SK-N-MC (cell line): Measurements from ENCODE around the gene CCDC110.

Experiments
- DNase-seq: peaks from one replicate; pipeline ENCODE4 v3.0.0-alpha.2; 2011; ENCODE audit warnings: low read depth, low spot score
- H3K27ac ChIP-seq: fragments of 200-600 bp; sonication (generic); 2 replicates; pipeline ENCODE4 v1.5.1; 2016; ENCODE audit warnings: mixed run types
- H3K36me3 ChIP-seq: fragments of 200-600 bp; sonication (generic); 2 replicates; pipeline ENCODE4 v1.6.1; 2017; ENCODE audit warnings: antibody characterized with exemption, low read length, mixed read lengths; ENCODE audit not compliant: insufficient read depth
- H3K4me3 ChIP-seq: fragments of 200-600 bp; sonication (generic); 2 replicates; pipeline ENCODE4 v1.5.1; 2016
- H3K9ac ChIP-seq: fragments of 200-600 bp; sonication (generic); 2 replicates; pipeline ENCODE4 v1.8.0; 2017; ENCODE audit warnings: mixed run types, mixed read lengths; ENCODE audit not compliant: insufficient read length
- H3K9me3 ChIP-seq: fragments of 200-600 bp; sonication (generic); 2 replicates; pipeline ENCODE4 v1.6.1; 2017; ENCODE audit warnings: low read depth, mild to moderate bottlenecking, antibody characterized with exemption, low read length, moderate library complexity, mixed read lengths
- EZH2 ChIP-seq: fragments of 200-600 bp; sonication (generic); IDR thresholded peaks from one replicate; pipeline ENCODE4 v1.6.1; 2017; ENCODE audit warnings: antibody characterized with exemption
- FOXP2 ChIP-seq: optimal IDR thresholded peaks from 2 replicates; pipeline ENCODE3; 2011; ENCODE audit warnings: mild to moderate bottlenecking, moderate library complexity; ENCODE audit not compliant: insufficient read depth; ENCODE audit errors: extremely low read length, control extremely low read depth
- POLR2AphosphoS5 ChIP-seq: IDR thresholded peaks from 2 replicates; pipeline ENCODE4 v1.6.1; 2012; ENCODE audit warnings: mild to moderate bottlenecking, low read depth, low read length, borderline replicate concordance

CCDC110 gene

DNA sequence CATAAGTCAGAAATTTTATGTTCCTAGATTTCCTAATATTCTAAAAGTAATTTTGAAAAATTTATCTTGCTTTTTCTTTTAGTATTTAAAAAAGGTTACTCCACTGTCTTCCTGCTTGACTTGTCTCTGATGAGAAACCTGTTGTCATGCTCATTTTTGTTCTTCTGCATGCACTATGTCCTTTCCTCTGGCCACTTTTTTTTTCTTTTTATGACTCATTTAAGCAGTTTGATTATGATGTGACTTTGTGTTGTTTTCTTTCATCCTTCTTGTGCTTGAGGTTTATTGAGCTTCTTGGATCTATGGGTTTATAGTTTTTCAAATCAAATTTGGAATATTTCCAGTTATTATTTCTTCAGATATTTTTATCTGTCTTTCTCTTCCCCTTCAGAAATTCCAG, 33.7 kb downstream of the CCDC110 start:
- DNase-seq, result no peak
- TF ChIP-seq POLR2AphosphoS5 (no peak), FOXP2 (no peak), EZH2 (no peak)
- Histone ChIP-seq H3K9me3 (no peaks in the 10 kb centered on the region), H3K4me3 (no peak overlapping the region), H3K36me3 (no peaks in the 10 kb centered on the region), H3K9ac (no peak overlapping the region), H3K27ac (no peak overlapping the region)

DNA sequence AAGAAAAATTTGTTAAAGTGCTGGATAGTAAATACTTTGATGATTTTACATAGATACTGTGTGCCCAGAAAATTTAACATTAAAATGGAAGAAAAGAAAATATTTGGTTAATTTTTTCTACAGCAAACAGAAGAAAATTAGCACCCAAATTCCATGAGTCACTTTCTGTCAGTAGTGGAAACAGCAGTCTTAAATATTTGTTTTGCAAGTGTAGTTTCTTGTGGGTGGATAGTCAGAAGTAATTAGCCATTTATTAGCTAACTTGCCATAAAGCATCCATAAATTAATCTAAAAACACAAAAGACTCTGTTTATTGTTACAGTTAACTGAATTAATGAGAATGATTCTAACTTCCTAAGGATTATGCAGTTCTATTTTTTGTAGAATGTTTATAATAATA, 36.1 kb downstream of the CCDC110 start:
- H3K36me3 ChIP-seq, result no peaks in the 10 kb centered on the region
- DNase-seq, result no peak
- TF ChIP-seq POLR2AphosphoS5 (no peak), EZH2 (no peak), FOXP2 (no peak)
- H3K9me3 ChIP-seq, result no peaks in the 10 kb centered on the region
- no peak overlapping the region for H3K9ac ChIP-seq
- peak overlapping the region; percentile 49; the same call in 1 of the 2 replicates for H3K4me3 ChIP-seq
- H3K27ac ChIP-seq, result peak overlapping the region; percentile 61

DNA sequence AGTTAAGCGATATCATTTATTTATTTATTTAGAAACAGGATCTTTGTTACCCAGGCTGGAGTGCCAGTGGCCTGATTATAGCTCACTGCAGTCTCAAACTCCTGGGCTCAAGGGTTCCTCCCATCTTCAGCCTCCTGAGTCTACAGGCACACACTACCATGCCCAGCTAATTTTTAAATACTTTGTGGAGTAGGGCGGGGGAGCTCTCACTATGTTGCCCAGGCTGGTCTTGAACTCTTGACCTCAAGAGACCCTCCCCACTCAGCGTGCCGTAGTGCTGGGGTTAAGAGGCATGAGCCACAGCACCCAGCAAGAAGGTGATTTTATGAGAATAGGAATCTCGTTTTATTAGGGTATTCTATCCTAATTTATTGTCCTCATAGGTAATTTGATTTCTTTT, 41.9 kb downstream of the CCDC110 start:
- TF ChIP-seq POLR2AphosphoS5 (no peak), EZH2 (no peak)
- no peak for DNase-seq
- H3K9me3 ChIP-seq, result no peaks in the 10 kb centered on the region

DNA sequence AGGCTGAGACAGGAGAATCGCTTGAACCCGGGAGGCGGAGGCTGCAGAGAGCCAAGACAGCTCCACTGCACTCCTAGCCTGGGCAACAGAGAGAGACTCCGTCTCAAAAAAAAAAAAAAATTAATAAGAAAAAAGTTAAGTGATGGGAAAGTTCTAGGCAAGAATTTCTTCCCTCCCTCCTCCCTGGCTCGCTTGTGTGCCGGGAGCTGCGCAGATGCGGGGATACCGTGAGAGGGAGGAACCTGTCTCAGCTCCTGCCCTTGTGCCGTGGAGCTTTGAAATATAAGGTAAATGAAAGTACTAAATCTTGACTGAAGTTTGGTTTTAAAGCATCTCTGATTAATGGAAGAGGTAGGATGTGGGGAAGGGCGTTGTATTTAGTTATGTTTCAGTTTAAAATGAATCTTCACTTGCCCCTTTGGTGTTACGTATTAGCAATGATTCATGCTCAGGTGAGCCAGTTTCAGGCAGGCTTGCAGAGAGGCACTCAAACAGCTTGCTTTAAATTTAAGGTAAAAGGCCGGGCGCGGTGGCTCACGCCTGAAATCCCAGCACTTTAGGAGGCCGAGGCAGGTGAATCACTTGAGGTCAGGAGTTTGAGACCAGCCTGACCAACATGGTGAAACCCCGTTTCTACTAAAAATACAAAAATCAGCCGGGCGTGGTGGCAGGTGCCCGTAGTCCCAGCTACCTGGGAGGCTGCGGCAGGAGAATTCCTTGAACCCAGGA, 44.4 kb downstream of the CCDC110 start:
- Histone ChIP-seq H3K9me3 (no peaks in the 10 kb centered on the region), H3K9ac (no peak overlapping the region), H3K4me3 (no peak overlapping the region), H3K27ac (no peak overlapping the region), H3K36me3 (peaks cover 2% of the 10 kb centered on the region)
- no peak for DNase-seq
- TF ChIP-seq EZH2, result no peak
- no peak for TF ChIP-seq FOXP2
- no peak for TF ChIP-seq POLR2AphosphoS5

More for the DNA sequence above, 41.9 kb downstream of the CCDC110 start:
- Histone ChIP-seq H3K27ac (no peak overlapping the region), H3K4me3 (no peak overlapping the region), H3K9ac (no peak overlapping the region), H3K36me3 (no peaks in the 10 kb centered on the region)

DNA sequence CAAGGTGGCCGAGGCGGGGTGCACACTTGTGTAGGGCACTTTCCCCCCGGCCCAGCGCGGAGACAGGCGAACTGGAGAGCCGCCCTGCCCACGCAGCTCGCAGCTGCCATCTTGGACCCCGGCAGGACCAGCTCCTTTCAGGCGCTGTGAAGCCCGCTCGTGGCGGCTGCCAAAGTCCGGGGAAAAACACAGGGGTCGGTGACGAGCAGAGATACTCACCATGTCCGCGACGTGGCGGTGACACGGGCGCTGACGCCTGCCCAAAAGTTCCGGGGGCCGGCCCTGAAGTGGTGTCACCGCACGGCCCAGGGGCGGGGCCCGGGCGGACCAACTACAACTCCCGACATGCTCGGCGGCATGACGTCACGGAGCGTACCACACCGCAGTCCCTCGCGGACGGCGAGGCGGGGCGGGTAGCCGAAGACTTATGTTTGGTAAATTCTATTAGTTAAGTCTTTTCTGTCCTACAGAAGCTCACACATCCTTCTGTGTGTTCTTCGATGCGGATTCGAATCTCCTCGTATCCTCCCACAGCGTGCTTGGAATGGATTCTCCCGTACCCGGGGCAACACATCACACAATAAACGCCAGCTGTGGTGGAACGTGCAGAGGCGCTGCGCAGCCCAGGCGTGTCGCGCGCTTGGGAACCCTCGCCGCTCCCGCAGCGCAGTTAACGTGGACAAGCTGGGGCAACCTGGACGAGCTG, 45.7 kb downstream of the CCDC110 start, which contains the start of gene UFSP2:
UFSP2 (minus strand) TSS at position 318 of the 706 bp plus-strand sequence; CDS start at position 222, 96 bp downstream.
- Histone ChIP-seq H3K27ac (peak within 1 kb of the TSS; percentile 97), H3K9ac (peak within 1 kb of the TSS; percentile 98), H3K9me3 (no peaks in the 10 kb centered on the region), H3K4me3 (peak within 1 kb of the TSS; percentile 87), H3K36me3 (peaks cover 13% of the 10 kb centered on the region)
- TF ChIP-seq FOXP2, result peak; percentile 2
- TF ChIP-seq POLR2AphosphoS5, result peak; percentile 56
- TF ChIP-seq EZH2, result no peak
- peak; percentile 87 for DNase-seq

DNA sequence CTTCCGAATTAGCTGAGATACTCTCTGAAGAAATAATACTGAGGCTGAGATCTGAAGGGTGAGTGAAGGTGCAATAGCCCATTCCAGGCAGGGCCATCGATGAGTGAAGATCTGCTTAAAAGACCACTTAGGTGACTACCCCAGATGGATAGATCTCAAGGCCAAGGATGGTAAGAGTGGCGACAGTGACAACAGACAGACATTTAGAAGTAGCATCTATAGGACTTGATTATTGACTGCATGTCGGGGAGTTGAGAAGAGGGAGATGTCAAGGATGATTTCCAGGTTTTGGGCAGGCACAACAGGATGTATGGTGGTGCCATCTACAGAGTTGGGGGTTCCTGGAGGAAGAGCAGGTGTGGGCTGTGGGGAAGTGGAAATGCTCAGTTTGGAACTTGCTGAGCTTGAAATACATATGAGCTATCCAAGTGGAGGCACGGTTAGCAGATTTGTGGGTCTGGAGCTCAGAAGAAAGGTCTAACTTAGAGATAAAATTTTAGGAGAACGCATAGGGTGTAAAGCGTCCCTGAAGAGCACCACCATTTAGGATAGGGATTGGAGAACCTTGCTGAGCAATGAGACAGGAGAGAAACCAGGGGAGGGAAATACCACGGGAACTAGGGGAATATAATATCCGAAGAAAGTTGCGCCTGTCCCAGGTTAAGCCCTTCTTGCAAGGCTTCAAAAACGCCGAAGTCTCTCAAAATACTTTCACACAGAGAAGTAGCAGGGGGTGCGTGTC, 46.5 kb downstream of the CCDC110 start:
- Histone ChIP-seq H3K27ac (peak overlapping the region; percentile 97; the same call in 1 of the 2 replicates), H3K9me3 (no peaks in the 10 kb centered on the region), H3K4me3 (peak overlapping the region; percentile 87), H3K36me3 (peaks cover 17% of the 10 kb centered on the region), H3K9ac (peak overlapping the region; percentile 98)
- TF ChIP-seq EZH2 (no peak), POLR2AphosphoS5 (no peak), FOXP2 (no peak)
- DNase-seq, result no peak

DNA sequence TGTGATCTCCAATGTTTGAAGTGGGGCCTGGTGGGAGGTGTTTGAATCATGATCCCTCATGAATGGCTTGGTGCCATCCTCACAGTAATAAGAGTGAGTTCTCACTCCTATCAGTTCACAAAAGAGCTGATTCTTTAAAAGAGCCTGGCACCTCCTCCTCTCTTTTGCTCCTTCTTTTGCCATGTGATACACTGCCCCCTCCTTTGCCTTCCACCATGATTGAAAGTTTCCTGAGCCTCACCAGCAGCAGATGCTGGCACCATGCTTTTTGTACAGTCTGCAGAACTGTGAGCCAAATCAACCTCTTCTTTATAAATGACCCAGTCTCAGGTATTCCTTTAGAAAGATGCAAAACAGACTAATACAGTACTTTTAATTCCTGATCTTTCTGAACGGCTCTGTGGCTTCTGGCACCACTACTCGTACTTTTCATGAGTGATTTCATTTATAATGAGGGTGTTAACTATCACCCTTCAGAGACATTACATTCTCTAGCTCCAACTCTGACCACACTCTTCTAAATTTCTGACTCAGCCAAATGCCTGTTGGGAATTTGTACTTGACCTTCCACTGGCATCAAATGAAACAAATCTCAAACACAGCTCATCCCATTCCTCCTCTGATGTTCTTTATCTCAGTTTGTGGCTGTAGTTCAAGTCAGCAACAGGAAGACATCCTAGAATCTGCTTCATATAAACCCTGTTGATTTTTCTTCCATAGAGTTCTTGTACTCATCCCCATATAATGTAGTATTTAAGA, 50.0 kb downstream of the CCDC110 start:
- Histone ChIP-seq H3K36me3 (peaks cover 34% of the 10 kb centered on the region), H3K9me3 (no peaks in the 10 kb centered on the region), H3K9ac (no peak overlapping the region), H3K4me3 (no peak overlapping the region), H3K27ac (no peak overlapping the region)
- DNase-seq, result no peak
- TF ChIP-seq EZH2 (no peak), POLR2AphosphoS5 (no peak), FOXP2 (no peak)

DNA sequence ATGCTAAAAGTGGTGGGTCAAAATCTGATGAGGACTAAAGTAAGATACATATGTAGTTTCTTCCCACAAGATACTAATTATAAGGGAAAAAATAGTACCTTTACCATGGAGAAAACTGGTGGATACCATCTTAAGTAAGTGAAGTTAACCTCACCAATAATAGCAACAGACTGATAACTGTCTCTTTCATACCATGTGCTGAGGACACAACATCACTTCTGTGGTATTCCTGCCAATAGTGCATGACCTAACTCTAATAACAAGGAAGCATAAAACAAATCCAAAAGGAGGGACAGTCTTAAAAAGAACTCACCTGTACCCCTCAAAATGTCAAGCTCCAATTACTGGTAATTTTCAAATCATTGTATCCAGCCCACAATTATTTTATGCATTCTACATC, 54.6 kb downstream of the CCDC110 start:
- Histone ChIP-seq H3K9ac (no peak overlapping the region), H3K27ac (no peak overlapping the region), H3K4me3 (no peak overlapping the region), H3K9me3 (no peaks in the 10 kb centered on the region), H3K36me3 (peaks cover 46% of the 10 kb centered on the region)
- TF ChIP-seq POLR2AphosphoS5, result no peak
- TF ChIP-seq FOXP2, result no peak
- TF ChIP-seq EZH2, result no peak
- DNase-seq, result no peak
